Measurements from ENCODE around the gene ALG12. TPM values are rescaled to one million over a fixed set of nuclear protein-coding genes. Genes with fewer than 3 reads are reported as not detected.
"Not testable (repeated sequence)": the region's sequence is repeated elsewhere in the genome, so short reads cannot be mapped to it uniquely, and the experiment has no call there.

Gene ALG12
- total RNA-seq, 2 donors from 2014 or later: 19.7 to 26.2 TPM

DNA sequence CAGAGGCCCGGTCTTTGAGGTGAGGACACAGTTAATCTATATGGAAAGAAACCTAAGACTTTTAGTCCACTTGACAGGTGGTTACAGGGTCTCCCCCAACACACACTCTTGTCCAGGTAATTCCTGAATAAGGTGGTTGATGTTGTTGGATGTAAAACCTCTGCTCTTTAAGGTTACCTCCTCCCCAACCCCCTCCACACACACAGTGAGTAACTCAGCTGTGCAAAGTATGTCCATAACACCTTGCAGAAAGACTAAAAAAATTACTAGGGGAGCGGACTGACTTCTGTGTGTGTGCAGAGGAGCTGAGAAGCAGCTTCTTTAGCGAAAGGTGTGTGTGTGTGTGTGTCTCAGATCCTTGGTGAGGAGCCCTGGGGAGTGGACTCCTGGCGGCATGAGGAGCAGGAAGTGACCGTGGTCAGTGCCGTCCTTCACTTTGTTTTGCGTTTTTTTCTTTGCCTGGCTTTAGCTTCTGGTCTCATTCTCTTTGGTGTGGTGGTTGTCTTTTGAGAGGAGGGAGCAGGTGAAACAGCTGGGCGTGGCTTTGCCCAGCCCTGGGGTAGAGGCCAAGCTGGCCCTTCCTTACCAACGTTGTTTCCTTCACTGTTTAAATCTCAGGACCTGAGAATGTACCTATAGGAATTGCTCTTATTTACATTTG lies 62.9 kb downstream of the ALG12 start:
- Histone ChIP-seq H3K27me3 (ENCODE audit: control insufficient read depth, insufficient read depth, low read length, poor library complexity, severe bottlenecking) (peaks cover 26% of the 10 kb centered on the region), H3K36me3 (ENCODE audit: control insufficient read depth, insufficient read depth, low read length) (no peaks in the 10 kb centered on the region), H3K4me1 (ENCODE audit: control insufficient read depth, insufficient read depth, low read length) (peaks cover 2% of the 10 kb centered on the region), H3K4me3 (ENCODE audit: low read length) (peak overlapping the region; percentile 91), H3K27ac (ENCODE audit: low read depth, low read length) (no peak overlapping the region), H3K9ac (ENCODE audit: extremely low read depth, low read length, poor library complexity, severe bottlenecking) (peak overlapping the region; percentile 71), H3K9me3 (ENCODE audit: control insufficient read depth, low read length) (no peaks in the 10 kb centered on the region)
- H3K4me3 Mint-ChIP-seq: peak overlapping the region; percentile 90
- TF ChIP-seq, protein P1, sequence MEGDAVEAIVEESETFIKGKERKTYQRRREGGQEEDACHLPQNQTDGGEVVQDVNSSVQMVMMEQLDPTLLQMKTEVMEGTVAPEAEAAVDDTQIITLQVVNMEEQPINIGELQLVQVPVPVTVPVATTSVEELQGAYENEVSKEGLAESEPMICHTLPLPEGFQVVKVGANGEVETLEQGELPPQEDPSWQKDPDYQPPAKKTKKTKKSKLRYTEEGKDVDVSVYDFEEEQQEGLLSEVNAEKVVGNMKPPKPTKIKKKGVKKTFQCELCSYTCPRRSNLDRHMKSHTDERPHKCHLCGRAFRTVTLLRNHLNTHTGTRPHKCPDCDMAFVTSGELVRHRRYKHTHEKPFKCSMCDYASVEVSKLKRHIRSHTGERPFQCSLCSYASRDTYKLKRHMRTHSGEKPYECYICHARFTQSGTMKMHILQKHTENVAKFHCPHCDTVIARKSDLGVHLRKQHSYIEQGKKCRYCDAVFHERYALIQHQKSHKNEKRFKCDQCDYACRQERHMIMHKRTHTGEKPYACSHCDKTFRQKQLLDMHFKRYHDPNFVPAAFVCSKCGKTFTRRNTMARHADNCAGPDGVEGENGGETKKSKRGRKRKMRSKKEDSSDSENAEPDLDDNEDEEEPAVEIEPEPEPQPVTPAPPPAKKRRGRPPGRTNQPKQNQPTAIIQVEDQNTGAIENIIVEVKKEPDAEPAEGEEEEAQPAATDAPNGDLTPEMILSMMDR (conservative IDR thresholded peaks at IDR 0.05): no peak
- no peaks in the 10 kb centered on the region for H3K9me3 Mint-ChIP-seq
- peak overlapping the region; percentile 46 for H3K27ac Mint-ChIP-seq
- H3K27me3 Mint-ChIP-seq (ENCODE audit: insufficient read depth): peaks cover 26% of the 10 kb centered on the region
- H3K4me1 Mint-ChIP-seq: peaks cover 18% of the 10 kb centered on the region
- no peaks in the 10 kb centered on the region for H3K36me3 Mint-ChIP-seq (ENCODE audit: low read depth)
- WGBS, 2 experiments (ENCODE audit: insufficient coverage in 1 of 2, insufficient read length in 1 of 2): 74 to 79% methylated on average over 2 to 9 of the region's 9 CpGs
- no peak for DNase-seq

- Mint-ChIP-seq H3K36me3 (ENCODE audit: low read depth) (no peaks in the 10 kb centered on the region), H3K4me1 (peaks cover 18% of the 10 kb centered on the region), H3K4me3 (peak overlapping the region; percentile 90), H3K9me3 (no peaks in the 10 kb centered on the region), H3K27ac (peak overlapping the region; percentile 95), H3K27me3 (ENCODE audit: insufficient read depth) (peaks cover 36% of the 10 kb centered on the region)
- peak; percentile 68 for DNase-seq
- no peaks in the 10 kb centered on the region for H3K36me3 ChIP-seq (ENCODE audit: control insufficient read depth, insufficient read depth, low read length)
- peak overlapping the region; percentile 91 for H3K4me3 ChIP-seq (ENCODE audit: low read length)
- H3K9me3 ChIP-seq (ENCODE audit: control insufficient read depth, low read length): no peaks in the 10 kb centered on the region
- H3K27ac ChIP-seq (ENCODE audit: low read depth, low read length): peak overlapping the region; percentile 93
- H3K4me1 ChIP-seq (ENCODE audit: control insufficient read depth, insufficient read depth, low read length): peaks cover 2% of the 10 kb centered on the region
- H3K9ac ChIP-seq (ENCODE audit: extremely low read depth, low read length, poor library complexity, severe bottlenecking): peak overlapping the region; percentile 71
- 1% methylated on average over 20 to 100 of the region's 101 CpGs for WGBS, 2 experiments (ENCODE audit: insufficient coverage in 1 of 2, insufficient read length in 1 of 2)
- H3K27me3 ChIP-seq (ENCODE audit: control insufficient read depth, insufficient read depth, low read length, poor library complexity, severe bottlenecking): peaks cover 37% of the 10 kb centered on the region
- TF ChIP-seq, protein P1 (conservative IDR thresholded peaks at IDR 0.05): no peak
Measured at GRCh38 chr22:49853981-49854831, 64.0 kb downstream of the ALG12 start.

- no peaks in the 10 kb centered on the region for H3K9me3 Mint-ChIP-seq
- H3K27ac Mint-ChIP-seq: peak within 1 kb of the TSS; percentile 95
- Histone ChIP-seq H3K9me3 (ENCODE audit: control insufficient read depth, low read length) (no peaks in the 10 kb centered on the region), H3K27ac (ENCODE audit: low read depth, low read length) (peak within 1 kb of the TSS; percentile 93), H3K36me3 (ENCODE audit: control insufficient read depth, insufficient read depth, low read length) (no peaks in the 10 kb centered on the region), H3K9ac (ENCODE audit: extremely low read depth, low read length, poor library complexity, severe bottlenecking) (peak within 1 kb of the TSS; percentile 71), H3K4me3 (ENCODE audit: low read length) (peak within 1 kb of the TSS; percentile 91), H3K4me1 (ENCODE audit: control insufficient read depth, insufficient read depth, low read length) (peaks cover 2% of the 10 kb centered on the region), H3K27me3 (ENCODE audit: control insufficient read depth, insufficient read depth, low read length, poor library complexity, severe bottlenecking) (peaks cover 48% of the 10 kb centered on the region)
- TF ChIP-seq, protein P1 (conservative IDR thresholded peaks at IDR 0.05): no peak
- H3K36me3 Mint-ChIP-seq (ENCODE audit: low read depth): no peaks in the 10 kb centered on the region
- WGBS, 2 experiments (ENCODE audit: insufficient coverage in 1 of 2, insufficient read length in 1 of 2): 2% methylated on average over 57 to 127 of the region's 127 CpGs
- H3K27me3 Mint-ChIP-seq (ENCODE audit: insufficient read depth): peaks cover 41% of the 10 kb centered on the region
- peak within 1 kb of the TSS; percentile 90 for H3K4me3 Mint-ChIP-seq
- peak; percentile 99 for DNase-seq
- H3K4me1 Mint-ChIP-seq: peaks cover 18% of the 10 kb centered on the region
Measured at GRCh38 chr22:49852898-49853894, 65.0 kb downstream of the ALG12 start, which contains the start of gene ZBED4. TSS of gene ZBED4 (plus strand) at chr22:49853844. CDS start at chr22:49883663, 29,819 bp downstream.

- not testable (repeated sequence) for H3K9ac ChIP-seq (ENCODE audit: extremely low read depth, low read length, poor library complexity, severe bottlenecking); H3K27ac Mint-ChIP-seq; H3K9me3 ChIP-seq (ENCODE audit: control insufficient read depth, low read length); H3K36me3 Mint-ChIP-seq (ENCODE audit: low read depth); H3K36me3 ChIP-seq (ENCODE audit: control insufficient read depth, insufficient read depth, low read length); H3K9me3 Mint-ChIP-seq; H3K4me1 ChIP-seq (ENCODE audit: control insufficient read depth, insufficient read depth, low read length); H3K27ac ChIP-seq (ENCODE audit: low read depth, low read length)
- peaks cover 54% of the 10 kb centered on the region for H3K27me3 ChIP-seq (ENCODE audit: control insufficient read depth, insufficient read depth, low read length, poor library complexity, severe bottlenecking)
- H3K4me1 Mint-ChIP-seq: peaks cover 18% of the 10 kb centered on the region
- peak; percentile 4 for DNase-seq
- H3K4me3 ChIP-seq (ENCODE audit: low read length): peak overlapping the region; percentile 85
- 75 to 82% methylated on average over 9 to 13 of the region's 13 CpGs for WGBS, 2 experiments (ENCODE audit: insufficient coverage in 1 of 2, insufficient read length in 1 of 2)
- peak overlapping the region; percentile 53 for H3K4me3 Mint-ChIP-seq
- peaks cover 48% of the 10 kb centered on the region for H3K27me3 Mint-ChIP-seq (ENCODE audit: insufficient read depth)
Measured at GRCh38 chr22:49852568-49852897, 65.7 kb downstream of the ALG12 start.

Measured in endodermal cell (in vitro differentiated cells).